Astrocyte of the spinal cord (primary cell): ENCODE data around the gene WASF2.
"Not testable (repeated sequence)": the region's sequence is repeated elsewhere in the genome, so short reads cannot be mapped to it uniquely, and the experiment has no call there.

Experiments used
- DNase-seq: peaks from one replicate; pipeline ENCODE4 v3.0.0; 2011; ENCODE audit warnings: low read depth, low spot score
- H3K4me3 ChIP-seq: 2 replicates; pipeline ENCODE4 v1.5.1; 2011; ENCODE audit warnings: low read depth, mild to moderate bottlenecking, low read length, moderate library complexity
- in situ Hi-C: cut with HindIII; loops from 2 replicates; pipeline ENCODE4 v1.10.0; 2017; ENCODE audit warnings: low sequenced_read_pairs
- TF ChIP-seq, protein P1 (sequence below): IDR thresholded peaks from 2 replicates; pipeline ENCODE4 v1.5.1; 2012; ENCODE audit warnings: low read depth, mild to moderate bottlenecking, low read length, inconsistent platforms

Gene WASF2, protein sequence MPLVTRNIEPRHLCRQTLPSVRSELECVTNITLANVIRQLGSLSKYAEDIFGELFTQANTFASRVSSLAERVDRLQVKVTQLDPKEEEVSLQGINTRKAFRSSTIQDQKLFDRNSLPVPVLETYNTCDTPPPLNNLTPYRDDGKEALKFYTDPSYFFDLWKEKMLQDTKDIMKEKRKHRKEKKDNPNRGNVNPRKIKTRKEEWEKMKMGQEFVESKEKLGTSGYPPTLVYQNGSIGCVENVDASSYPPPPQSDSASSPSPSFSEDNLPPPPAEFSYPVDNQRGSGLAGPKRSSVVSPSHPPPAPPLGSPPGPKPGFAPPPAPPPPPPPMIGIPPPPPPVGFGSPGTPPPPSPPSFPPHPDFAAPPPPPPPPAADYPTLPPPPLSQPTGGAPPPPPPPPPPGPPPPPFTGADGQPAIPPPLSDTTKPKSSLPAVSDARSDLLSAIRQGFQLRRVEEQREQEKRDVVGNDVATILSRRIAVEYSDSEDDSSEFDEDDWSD

DNA sequence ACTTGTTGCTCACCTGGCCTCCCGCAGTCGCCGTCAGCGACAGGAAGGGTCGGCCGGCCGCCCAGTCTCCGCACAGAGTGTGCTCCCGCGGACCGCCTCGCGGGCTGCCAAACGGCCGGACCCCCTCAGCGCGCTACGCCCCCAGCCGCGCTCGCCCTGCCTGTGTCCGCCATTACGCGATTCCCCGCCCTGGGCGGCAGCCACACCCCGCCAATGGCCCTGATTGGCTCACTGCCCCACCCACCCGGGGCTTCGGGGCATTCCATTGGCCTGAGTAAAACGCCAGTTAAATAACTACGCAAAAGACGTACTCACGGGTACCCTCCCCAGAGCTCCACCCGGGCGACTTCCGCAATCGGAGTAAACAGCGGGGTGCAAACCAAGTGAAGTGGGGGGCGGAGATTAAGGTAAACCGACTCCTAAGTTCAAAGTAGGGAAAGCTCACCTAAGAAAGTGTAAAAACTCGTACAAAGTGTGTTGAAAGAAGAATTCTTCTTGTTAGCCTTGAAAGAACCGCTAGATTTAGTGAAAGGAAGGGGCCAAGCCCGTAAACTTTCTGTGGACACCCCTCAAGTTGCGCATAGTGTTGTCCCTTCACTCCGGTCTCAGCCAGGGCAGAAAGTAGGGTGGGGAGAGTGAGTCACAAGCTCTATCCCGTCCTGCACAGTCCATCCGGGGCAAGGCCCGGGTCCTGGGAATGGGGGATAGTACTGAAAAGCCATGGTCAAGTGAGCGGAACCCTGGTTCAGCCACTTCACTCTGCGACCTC lies at the start of gene WASF2:
TSS of gene WASF2 (minus strand) at position 195 of the 769 bp plus-strand sequence. CDS start 61,277 bp downstream, outside the sequence.
- peak within 1 kb of the TSS; percentile 76 for H3K4me3 ChIP-seq
- in situ Hi-C loops: no loop called here
- peak; percentile 98 for DNase-seq
- TF ChIP-seq, protein P1, sequence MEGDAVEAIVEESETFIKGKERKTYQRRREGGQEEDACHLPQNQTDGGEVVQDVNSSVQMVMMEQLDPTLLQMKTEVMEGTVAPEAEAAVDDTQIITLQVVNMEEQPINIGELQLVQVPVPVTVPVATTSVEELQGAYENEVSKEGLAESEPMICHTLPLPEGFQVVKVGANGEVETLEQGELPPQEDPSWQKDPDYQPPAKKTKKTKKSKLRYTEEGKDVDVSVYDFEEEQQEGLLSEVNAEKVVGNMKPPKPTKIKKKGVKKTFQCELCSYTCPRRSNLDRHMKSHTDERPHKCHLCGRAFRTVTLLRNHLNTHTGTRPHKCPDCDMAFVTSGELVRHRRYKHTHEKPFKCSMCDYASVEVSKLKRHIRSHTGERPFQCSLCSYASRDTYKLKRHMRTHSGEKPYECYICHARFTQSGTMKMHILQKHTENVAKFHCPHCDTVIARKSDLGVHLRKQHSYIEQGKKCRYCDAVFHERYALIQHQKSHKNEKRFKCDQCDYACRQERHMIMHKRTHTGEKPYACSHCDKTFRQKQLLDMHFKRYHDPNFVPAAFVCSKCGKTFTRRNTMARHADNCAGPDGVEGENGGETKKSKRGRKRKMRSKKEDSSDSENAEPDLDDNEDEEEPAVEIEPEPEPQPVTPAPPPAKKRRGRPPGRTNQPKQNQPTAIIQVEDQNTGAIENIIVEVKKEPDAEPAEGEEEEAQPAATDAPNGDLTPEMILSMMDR: no peak

DNA sequence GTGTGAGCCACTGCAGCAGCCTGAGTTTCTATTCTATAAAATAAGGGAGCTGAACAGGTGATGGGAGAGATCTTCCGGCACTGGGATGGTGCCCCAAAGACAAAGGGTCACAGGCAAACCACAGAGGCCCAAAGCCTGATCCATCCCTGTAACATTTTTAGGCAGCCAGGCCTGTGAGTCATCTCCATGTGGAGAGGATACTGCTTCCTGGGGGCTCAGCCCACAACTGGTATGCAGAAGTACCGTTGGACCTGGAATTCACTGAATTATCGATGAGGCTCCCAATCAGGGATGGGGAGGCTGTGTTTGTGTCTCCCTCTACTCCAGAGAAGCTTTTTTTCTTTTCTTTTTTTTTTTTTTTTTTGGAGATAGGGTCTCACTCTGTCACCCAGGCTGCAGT lies 48.8 kb upstream of the WASF2 start:
- TF ChIP-seq, protein P1: no peak
- in situ Hi-C loops: no loop called here
- H3K4me3 ChIP-seq: no peak overlapping the region
- peak; percentile 53 for DNase-seq

DNA sequence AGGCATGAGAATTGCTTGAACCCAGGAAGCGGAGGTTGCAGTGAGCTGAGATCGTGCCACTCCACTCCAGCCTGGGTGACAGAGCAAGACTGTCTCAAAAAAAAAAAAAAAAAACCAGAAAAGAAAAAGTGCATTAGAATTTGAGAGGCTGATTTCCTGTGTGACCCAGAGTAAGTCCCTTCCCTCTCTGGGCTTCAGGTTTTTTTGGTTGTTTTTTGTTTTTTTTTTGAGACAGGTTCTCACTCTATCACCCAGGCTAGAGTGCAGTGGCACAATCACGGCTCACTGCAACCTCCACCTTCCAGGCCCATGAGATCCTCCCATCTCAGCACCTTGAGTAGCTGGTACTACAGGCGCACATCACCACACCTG lies 48.3 kb upstream of the WASF2 start:
- H3K4me3 ChIP-seq, in situ Hi-C loops: not testable (repeated sequence)

DNA sequence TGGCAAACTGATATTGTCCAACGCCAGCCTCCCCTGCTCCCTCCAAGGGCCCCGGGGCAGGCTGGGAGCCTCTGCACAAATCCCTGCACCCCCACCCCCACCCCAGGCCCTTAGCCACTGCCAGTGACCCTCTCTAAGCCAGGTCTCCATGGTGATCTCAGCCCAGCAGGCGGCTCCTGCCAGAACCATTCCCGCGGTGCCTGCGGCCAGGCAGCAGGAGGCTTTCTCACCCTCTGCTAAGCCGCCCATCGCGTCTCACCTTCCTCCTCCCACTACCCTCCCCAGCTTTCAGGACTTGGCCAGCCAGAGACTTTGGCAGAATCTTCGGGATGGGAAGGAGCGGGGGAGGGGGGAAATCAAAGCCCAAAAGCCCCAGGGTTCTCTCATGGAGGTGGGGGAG lies 46.8 kb upstream of the WASF2 start:
- in situ Hi-C loops: no loop called here
- H3K4me3 ChIP-seq: no peak overlapping the region
- TF ChIP-seq, protein P1: no peak
- peak; percentile 93 for DNase-seq

More for the DNA sequence above, 48.3 kb upstream of the WASF2 start:
- not testable (repeated sequence) for DNase-seq

DNA sequence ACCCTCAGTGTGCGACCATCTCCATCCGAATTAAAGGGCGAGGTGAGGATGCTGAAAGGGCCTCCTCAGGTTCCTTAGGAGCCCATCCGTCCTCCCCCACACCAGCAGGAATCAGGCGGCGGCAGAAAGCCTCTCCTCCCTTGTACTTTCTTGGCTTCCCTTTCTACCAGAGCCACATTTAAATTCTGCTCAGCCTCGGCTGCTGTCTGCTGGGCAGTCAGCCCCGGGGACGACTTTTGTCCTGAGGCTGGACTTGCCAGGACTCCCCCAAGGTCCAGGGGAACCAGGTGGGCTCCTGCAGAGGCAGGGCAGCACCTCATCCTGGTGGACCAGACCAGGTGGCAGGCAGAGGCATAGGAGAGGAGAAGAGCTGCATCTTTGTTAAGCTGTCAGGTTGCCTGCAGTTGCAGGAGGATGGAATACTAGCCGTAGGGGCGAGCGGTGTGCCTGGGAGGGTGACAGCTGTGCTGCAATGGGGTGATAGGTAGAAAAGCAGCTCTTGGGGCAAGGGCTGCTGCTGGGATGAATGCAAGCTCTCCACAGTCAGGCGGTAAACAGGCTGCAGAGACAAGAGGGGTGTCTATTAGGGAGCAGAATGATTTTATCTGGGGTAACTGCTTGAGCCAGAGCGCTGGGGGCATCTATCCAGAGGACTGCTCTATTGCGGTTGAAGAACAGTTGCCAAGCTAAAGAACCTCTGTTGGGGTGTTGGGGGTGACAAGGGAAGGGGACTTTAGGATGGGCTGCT lies 46.2 kb upstream of the WASF2 start:
- H3K4me3 ChIP-seq: no peak overlapping the region
- in situ Hi-C loops: no loop called here
- TF ChIP-seq, protein P1: no peak
- DNase-seq: no peak

DNA sequence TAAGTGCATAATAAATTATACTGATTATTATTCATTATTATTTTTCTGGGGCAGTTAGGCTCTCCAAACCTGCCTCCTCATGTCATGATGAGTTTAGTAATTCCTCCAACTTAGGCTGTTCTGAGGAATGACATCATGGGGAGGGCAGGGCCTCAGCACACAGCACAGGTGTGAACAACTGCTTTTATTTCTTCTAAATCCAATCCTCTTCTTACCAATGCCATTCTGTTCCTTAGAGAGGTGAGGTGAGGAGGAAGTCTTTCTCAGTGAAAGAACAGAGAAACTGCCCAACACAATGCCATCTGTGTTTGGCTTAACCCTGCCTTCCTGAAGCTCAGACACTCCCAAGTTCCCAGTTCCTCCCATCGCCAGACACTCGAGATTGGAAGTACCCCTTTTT lies 45.4 kb upstream of the WASF2 start:
- no peak for DNase-seq
- TF ChIP-seq, protein P1: no peak
- no peak overlapping the region for H3K4me3 ChIP-seq
- in situ Hi-C loops: no loop called here
